ENCODE results near the gene GSK3B.

GSK3B gene

DNA sequence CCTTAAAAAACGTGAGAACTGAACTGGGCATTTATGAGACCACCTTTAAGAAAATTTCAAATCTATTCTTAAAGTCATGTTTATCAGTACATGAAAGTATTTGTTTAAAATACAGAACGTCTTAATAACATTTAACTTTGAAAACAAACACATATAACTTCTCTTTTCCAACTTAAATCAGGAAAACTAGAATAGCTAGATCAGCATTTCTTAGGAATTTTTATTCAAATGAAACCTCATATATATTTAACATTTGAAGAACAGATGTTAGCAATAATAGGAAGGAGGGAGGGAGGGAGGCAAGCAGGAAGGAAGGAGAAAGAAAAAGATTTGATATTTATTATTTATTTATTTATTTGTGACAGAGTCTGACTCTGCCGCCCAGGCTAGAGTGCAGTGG lies 192.2 kb downstream of the GSK3B start:
- Histone ChIP-seq H3K4ac (ENCODE audit: low read depth, low read length) (no peak overlapping the region), H3K79me2 (ENCODE audit: control insufficient read depth, insufficient read depth, low read length) (no peaks in the 10 kb centered on the region), H3K79me1 (ENCODE audit: low read length) (no peaks in the 10 kb centered on the region), H3K27me3 (ENCODE audit: insufficient read depth, low read length, poor library complexity) (no peaks in the 10 kb centered on the region), H4K5ac (ENCODE audit: low read length) (no peak overlapping the region), H3K36me3 (ENCODE audit: control insufficient read depth, insufficient read depth, low read length) (no peaks in the 10 kb centered on the region), H3K18ac (ENCODE audit: low read length) (no peak overlapping the region), H2BK120ac (ENCODE audit: low read depth, low read length) (no peak overlapping the region), H3K4me3 (ENCODE audit: low read length) (no peak overlapping the region), H2BK15ac (replicated peaks; ENCODE audit: low read depth) (no peak overlapping the region), H3K9ac (ENCODE audit: low read length) (no peak overlapping the region), H3K4me1 (ENCODE audit: control insufficient read depth, low read depth, low read length) (no peaks in the 10 kb centered on the region), H3K4me2 (ENCODE audit: low read length) (no peak overlapping the region), H3K23ac (ENCODE audit: low read length) (no peak overlapping the region), H3K56ac (ENCODE audit: low read length) (no peak overlapping the region), H2BK5ac (ENCODE audit: low read length) (no peak overlapping the region), H2AK5ac (ENCODE audit: low read length) (no peak overlapping the region), H4K8ac (ENCODE audit: low read depth, low read length) (no peak overlapping the region), H3K27ac (ENCODE audit: low read depth, low read length) (no peak overlapping the region)
- no peak for DNase-seq
- 100% methylated on average over 1 of the region's 3 CpGs for WGBS (ENCODE audit: extremely low coverage, insufficient coverage, low lambda C conversion rate)

DNA sequence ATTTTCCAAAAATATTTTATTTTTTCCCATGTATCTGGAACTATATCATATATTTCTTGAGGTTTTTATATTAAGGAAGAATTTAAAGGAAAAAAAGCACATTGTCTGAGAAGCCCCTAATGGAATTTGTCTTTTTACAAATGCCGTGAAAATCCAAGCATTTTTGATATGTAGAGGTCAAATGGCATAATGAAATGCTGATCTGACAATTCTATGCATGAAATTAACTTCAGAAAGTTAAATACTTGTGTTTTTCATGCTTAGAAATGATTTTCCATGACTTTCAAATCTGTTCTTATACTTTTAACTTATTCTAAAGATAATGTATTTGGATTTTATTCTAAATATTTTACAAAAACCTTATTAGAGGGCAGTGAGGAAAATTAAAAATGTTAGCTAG lies 193.1 kb downstream of the GSK3B start:
- Histone ChIP-seq H3K4me3 (ENCODE audit: low read length) (no peak overlapping the region), H3K56ac (ENCODE audit: low read length) (no peak overlapping the region), H3K36me3 (ENCODE audit: control insufficient read depth, insufficient read depth, low read length) (no peaks in the 10 kb centered on the region), H3K4me1 (ENCODE audit: control insufficient read depth, low read depth, low read length) (no peaks in the 10 kb centered on the region), H2BK15ac (replicated peaks; ENCODE audit: low read depth) (no peak overlapping the region), H3K18ac (ENCODE audit: low read length) (no peak overlapping the region), H3K27me3 (ENCODE audit: insufficient read depth, low read length, poor library complexity) (no peaks in the 10 kb centered on the region), H3K27ac (ENCODE audit: low read depth, low read length) (no peak overlapping the region), H2BK5ac (ENCODE audit: low read length) (no peak overlapping the region), H3K4me2 (ENCODE audit: low read length) (no peak overlapping the region), H3K79me1 (ENCODE audit: low read length) (no peaks in the 10 kb centered on the region), H3K23ac (ENCODE audit: low read length) (no peak overlapping the region), H3K4ac (ENCODE audit: low read depth, low read length) (no peak overlapping the region), H4K5ac (ENCODE audit: low read length) (no peak overlapping the region), H2BK120ac (ENCODE audit: low read depth, low read length) (no peak overlapping the region), H4K8ac (ENCODE audit: low read depth, low read length) (no peak overlapping the region), H3K9ac (ENCODE audit: low read length) (no peak overlapping the region), H2AK5ac (ENCODE audit: low read length) (no peak overlapping the region), H3K79me2 (ENCODE audit: control insufficient read depth, insufficient read depth, low read length) (no peaks in the 10 kb centered on the region)
- no CpG with 5 or more reads among the region's 1 CpG for WGBS (ENCODE audit: extremely low coverage, insufficient coverage, low lambda C conversion rate)
- DNase-seq, result no peak

DNA sequence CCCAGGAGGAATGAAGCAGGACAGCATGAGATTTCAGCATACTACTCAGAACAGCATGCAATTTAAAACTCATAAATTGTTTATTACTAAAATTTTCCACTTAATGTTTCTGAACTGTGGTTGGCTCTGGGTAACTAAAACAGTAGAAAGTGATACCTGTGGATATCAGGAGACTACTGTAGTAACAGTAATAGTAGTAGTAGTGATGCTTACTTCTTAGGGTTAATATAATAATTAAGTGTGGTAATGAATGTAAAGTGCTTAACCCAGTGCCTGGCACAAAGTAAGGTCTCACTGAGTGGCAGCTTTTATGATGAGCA lies 195.1 kb downstream of the GSK3B start:
- Histone ChIP-seq H2BK5ac (ENCODE audit: low read length) (no peak overlapping the region), H3K27ac (ENCODE audit: low read depth, low read length) (no peak overlapping the region), H3K79me1 (ENCODE audit: low read length) (no peaks in the 10 kb centered on the region), H3K4me1 (ENCODE audit: control insufficient read depth, low read depth, low read length) (no peaks in the 10 kb centered on the region), H3K4ac (ENCODE audit: low read depth, low read length) (no peak overlapping the region), H3K4me2 (ENCODE audit: low read length) (no peak overlapping the region), H3K18ac (ENCODE audit: low read length) (no peak overlapping the region), H2AK5ac (ENCODE audit: low read length) (no peak overlapping the region), H4K5ac (ENCODE audit: low read length) (no peak overlapping the region), H3K27me3 (ENCODE audit: insufficient read depth, low read length, poor library complexity) (no peaks in the 10 kb centered on the region), H3K4me3 (ENCODE audit: low read length) (no peak overlapping the region), H3K23ac (ENCODE audit: low read length) (no peak overlapping the region), H2BK15ac (replicated peaks; ENCODE audit: low read depth) (no peak overlapping the region), H3K9ac (ENCODE audit: low read length) (no peak overlapping the region), H3K36me3 (ENCODE audit: control insufficient read depth, insufficient read depth, low read length) (no peaks in the 10 kb centered on the region), H4K8ac (ENCODE audit: low read depth, low read length) (no peak overlapping the region), H2BK120ac (ENCODE audit: low read depth, low read length) (no peak overlapping the region), H3K56ac (ENCODE audit: low read length) (no peak overlapping the region), H3K79me2 (ENCODE audit: control insufficient read depth, insufficient read depth, low read length) (no peaks in the 10 kb centered on the region)
- no peak for DNase-seq

DNA sequence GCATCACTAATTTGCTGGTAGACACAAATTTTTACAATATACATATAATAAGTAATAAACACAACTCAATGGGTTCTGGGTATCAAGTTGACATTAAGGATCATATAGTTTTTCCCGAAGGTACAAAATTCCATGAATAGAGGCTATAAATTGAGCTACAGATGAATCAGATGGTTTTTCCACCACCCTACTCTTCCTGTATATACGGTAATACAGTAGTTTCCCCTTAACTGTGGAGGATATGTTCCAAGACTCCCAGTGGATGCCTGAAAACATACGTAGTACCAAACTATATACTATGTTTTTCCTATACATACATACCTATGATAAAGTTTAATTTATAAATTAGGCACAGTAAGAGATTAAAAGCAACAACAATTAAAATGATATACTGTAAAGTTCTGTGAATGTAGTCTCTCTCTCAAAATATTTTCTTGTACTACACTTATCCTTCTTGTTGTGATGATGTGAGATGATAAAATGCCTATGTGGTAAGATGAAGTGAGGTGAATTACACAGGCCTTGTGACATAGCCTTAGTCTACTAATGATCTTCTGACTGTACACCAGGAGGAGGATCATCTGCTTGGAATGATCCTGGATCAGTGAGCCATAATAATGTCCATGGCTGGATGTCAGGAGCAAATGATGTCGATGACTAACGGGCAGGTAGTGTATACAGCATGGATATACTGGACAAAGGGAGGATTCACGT lies 195.6 kb downstream of the GSK3B start:
- H4K8ac ChIP-seq (ENCODE audit: low read depth, low read length), result no peak overlapping the region
- H3K23ac ChIP-seq (ENCODE audit: low read length), result no peak overlapping the region
- no peak overlapping the region for H2BK15ac ChIP-seq (replicated peaks; ENCODE audit: low read depth)
- H3K36me3 ChIP-seq (ENCODE audit: control insufficient read depth, insufficient read depth, low read length), result no peaks in the 10 kb centered on the region
- H3K79me1 ChIP-seq (ENCODE audit: low read length), result no peaks in the 10 kb centered on the region
- no peak overlapping the region for H3K4ac ChIP-seq (ENCODE audit: low read depth, low read length)
- no peaks in the 10 kb centered on the region for H3K4me1 ChIP-seq (ENCODE audit: control insufficient read depth, low read depth, low read length)
- H3K4me3 ChIP-seq (ENCODE audit: low read length), result no peak overlapping the region
- DNase-seq, result no peak
- H2AK5ac ChIP-seq (ENCODE audit: low read length), result no peak overlapping the region
- H3K18ac ChIP-seq (ENCODE audit: low read length), result no peak overlapping the region
- H3K9ac ChIP-seq (ENCODE audit: low read length), result no peak overlapping the region
- no CpG with 5 or more reads among the region's 6 CpGs for WGBS (ENCODE audit: extremely low coverage, insufficient coverage, low lambda C conversion rate)
- no peak overlapping the region for H3K56ac ChIP-seq (ENCODE audit: low read length)
- no peak overlapping the region for H3K27ac ChIP-seq (ENCODE audit: low read depth, low read length)
- no peaks in the 10 kb centered on the region for H3K79me2 ChIP-seq (ENCODE audit: control insufficient read depth, insufficient read depth, low read length)
- no peak overlapping the region for H2BK120ac ChIP-seq (ENCODE audit: low read depth, low read length)
- H4K5ac ChIP-seq (ENCODE audit: low read length), result no peak overlapping the region
- no peak overlapping the region for H3K4me2 ChIP-seq (ENCODE audit: low read length)
- H3K27me3 ChIP-seq (ENCODE audit: insufficient read depth, low read length, poor library complexity), result no peaks in the 10 kb centered on the region
- no peak overlapping the region for H2BK5ac ChIP-seq (ENCODE audit: low read length)

DNA sequence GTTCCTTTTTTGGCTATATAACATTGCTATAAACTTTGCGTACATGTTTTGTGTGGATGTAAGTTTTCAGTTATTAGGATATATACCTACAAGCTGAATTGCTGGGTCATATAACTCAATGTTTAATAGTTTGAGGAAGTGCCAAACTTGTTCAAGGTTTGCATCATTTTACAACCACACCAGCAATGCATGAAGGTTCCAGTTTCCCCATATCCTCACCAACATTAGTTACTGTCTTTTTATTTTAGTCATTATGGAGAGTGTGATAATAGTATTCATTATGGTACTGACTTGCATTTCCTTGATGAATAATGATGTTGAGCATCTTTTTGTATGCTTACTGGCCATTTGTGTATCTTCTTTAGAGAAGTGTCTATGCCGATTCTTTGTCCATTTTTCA lies 200.1 kb downstream of the GSK3B start:
- Histone ChIP-seq H3K79me2 (ENCODE audit: control insufficient read depth, insufficient read depth, low read length) (no peaks in the 10 kb centered on the region), H2BK120ac (ENCODE audit: low read depth, low read length) (no peak overlapping the region), H3K79me1 (ENCODE audit: low read length) (no peaks in the 10 kb centered on the region), H3K4ac (ENCODE audit: low read depth, low read length) (no peak overlapping the region), H2AK5ac (ENCODE audit: low read length) (no peak overlapping the region), H3K27me3 (ENCODE audit: insufficient read depth, low read length, poor library complexity) (no peaks in the 10 kb centered on the region), H3K9ac (ENCODE audit: low read length) (no peak overlapping the region), H3K23ac (ENCODE audit: low read length) (no peak overlapping the region), H4K8ac (ENCODE audit: low read depth, low read length) (no peak overlapping the region), H4K5ac (ENCODE audit: low read length) (no peak overlapping the region), H3K36me3 (ENCODE audit: control insufficient read depth, insufficient read depth, low read length) (no peaks in the 10 kb centered on the region), H3K4me3 (ENCODE audit: low read length) (no peak overlapping the region), H3K27ac (ENCODE audit: low read depth, low read length) (no peak overlapping the region), H3K4me1 (ENCODE audit: control insufficient read depth, low read depth, low read length) (no peaks in the 10 kb centered on the region), H3K4me2 (ENCODE audit: low read length) (no peak overlapping the region), H2BK5ac (ENCODE audit: low read length) (no peak overlapping the region), H2BK15ac (replicated peaks; ENCODE audit: low read depth) (no peak overlapping the region), H3K18ac (ENCODE audit: low read length) (no peak overlapping the region), H3K56ac (ENCODE audit: low read length) (no peak overlapping the region)
- no peak for DNase-seq
- WGBS (ENCODE audit: extremely low coverage, insufficient coverage, low lambda C conversion rate), result no CpG with 5 or more reads among the region's 2 CpGs

DNA sequence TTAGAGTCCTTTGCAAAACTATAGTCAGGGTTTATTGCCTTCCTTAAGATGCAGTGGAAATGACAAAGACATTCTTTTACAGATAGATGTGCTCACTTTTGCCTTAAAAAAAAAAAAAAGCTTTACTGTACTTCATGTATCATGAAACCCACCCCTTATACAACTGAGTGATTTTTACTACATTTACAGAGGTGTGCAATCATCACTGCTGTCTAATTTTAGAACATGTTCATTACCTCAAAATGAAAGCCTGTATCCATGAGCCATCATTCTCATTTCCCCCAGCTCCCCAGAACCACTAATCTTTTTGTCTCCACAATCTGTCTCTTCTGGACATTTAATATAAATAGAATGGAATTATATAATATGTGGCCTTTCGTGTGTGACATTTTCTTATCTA lies 200.5 kb downstream of the GSK3B start:
- no peak overlapping the region for H4K8ac ChIP-seq (ENCODE audit: low read depth, low read length)
- H2BK15ac ChIP-seq (replicated peaks; ENCODE audit: low read depth), result no peak overlapping the region
- no CpG with 5 or more reads among the region's 1 CpG for WGBS (ENCODE audit: extremely low coverage, insufficient coverage, low lambda C conversion rate)
- DNase-seq, result no peak
- H2AK5ac ChIP-seq (ENCODE audit: low read length), result no peak overlapping the region
- no peaks in the 10 kb centered on the region for H3K4me1 ChIP-seq (ENCODE audit: control insufficient read depth, low read depth, low read length)
- H3K79me1 ChIP-seq (ENCODE audit: low read length), result no peaks in the 10 kb centered on the region
- H3K36me3 ChIP-seq (ENCODE audit: control insufficient read depth, insufficient read depth, low read length), result no peaks in the 10 kb centered on the region
- no peak overlapping the region for H3K27ac ChIP-seq (ENCODE audit: low read depth, low read length)
- H3K79me2 ChIP-seq (ENCODE audit: control insufficient read depth, insufficient read depth, low read length), result no peaks in the 10 kb centered on the region
- no peak overlapping the region for H3K9ac ChIP-seq (ENCODE audit: low read length)
- H3K4me3 ChIP-seq (ENCODE audit: low read length), result no peak overlapping the region
- no peak overlapping the region for H3K23ac ChIP-seq (ENCODE audit: low read length)
- H3K4ac ChIP-seq (ENCODE audit: low read depth, low read length), result no peak overlapping the region
- H2BK120ac ChIP-seq (ENCODE audit: low read depth, low read length), result no peak overlapping the region
- H4K5ac ChIP-seq (ENCODE audit: low read length), result no peak overlapping the region
- H3K18ac ChIP-seq (ENCODE audit: low read length), result no peak overlapping the region
- no peak overlapping the region for H3K56ac ChIP-seq (ENCODE audit: low read length)
- no peak overlapping the region for H3K4me2 ChIP-seq (ENCODE audit: low read length)
- no peak overlapping the region for H2BK5ac ChIP-seq (ENCODE audit: low read length)
- no peaks in the 10 kb centered on the region for H3K27me3 ChIP-seq (ENCODE audit: insufficient read depth, low read length, poor library complexity)
